Naive thymus-derived CD4-positive, alpha-beta T cell (primary cell): ENCODE measurements around the gene NR6A1. TPM values are rescaled to one million over a fixed set of nuclear protein-coding genes. Genes with fewer than 3 reads are reported as not detected.

Source experiments
- ATAC-seq: fragments of 150-1000 bp; cut with Tn5 transposase; 2 replicates; pipeline ENCODE4 v1.10.0; 2021; ENCODE audit warnings: mild to moderate bottlenecking, moderate library complexity
- CTCF ChIA-PET: fragments of 350-600 bp; sonication (Branson Sonifier 250); formaldehyde crosslinking; loops from one replicate; lab custom pipeline; 2021; ENCODE audit warnings: antibody characterized with exemption; lab: Charles Lee
- POLR2A ChIA-PET: fragments of 350-600 bp; sonication (Branson Sonifier 250); formaldehyde crosslinking; loops from one replicate; lab custom pipeline; 2021; ENCODE audit warnings: antibody characterized with exemption, inconsistent platforms; lab: Charles Lee
- DNase-seq, 9 donors: peaks; one replicate each; pipeline versions ENCODE4 v3.0.0 to v3.0.0-alpha.2; 2020 to 2022; ENCODE audit warnings: mixed read lengths in 1 of 9
- H3K27ac ChIP-seq: one replicate; pipeline ENCODE4 v1.7.0; 2013; ENCODE audit warnings: mild to moderate bottlenecking, low read depth, low read length, moderate library complexity
- H3K27me3 ChIP-seq, 2 donors: one replicate each; pipeline ENCODE4 v1.7.0; 2013; ENCODE audit warnings: low read length in 2 of 2, mild to moderate bottlenecking in 2 of 2, moderate library complexity in 2 of 2; ENCODE audit not compliant: control insufficient read depth in 2 of 2, insufficient read depth in 2 of 2
- H3K36me3 ChIP-seq, 3 experiments: 1 replicate in 2 of 3; 2 replicates in 1 of 3; pipeline ENCODE4 v1.7.0; 2013; ENCODE audit warnings: low read length in 3 of 3, mild to moderate bottlenecking in 3 of 3, moderate library complexity in 1 of 3; ENCODE audit not compliant: insufficient read depth in 3 of 3, control insufficient read depth in 2 of 3
- H3K4me1 ChIP-seq, 2 donors: one replicate each; pipeline ENCODE4 v1.7.0; 2013; ENCODE audit warnings: low read length in 2 of 2, mild to moderate bottlenecking in 2 of 2, moderate library complexity in 1 of 2; ENCODE audit not compliant: control insufficient read depth in 2 of 2, insufficient read depth in 2 of 2
- H3K4me3 ChIP-seq: 2 replicates; pipeline ENCODE4 v1.7.0; 2013; ENCODE audit warnings: mild to moderate bottlenecking, low read length
- H3K9me3 ChIP-seq, 3 experiments: 1 replicate in 2 of 3; 2 replicates in 1 of 3; pipeline ENCODE4 v1.7.0; 2013; ENCODE audit warnings: low read length in 3 of 3; ENCODE audit not compliant: control insufficient read depth in 2 of 3
- H3K27ac Mint-ChIP-seq, 9 donors: one replicate each; pipeline ENCODE4 v1.8.0; 2020 to 2022; ENCODE audit warnings: mixed read lengths in 9 of 9, mild to moderate bottlenecking in 8 of 9, moderate library complexity in 5 of 9, inconsistent platforms in 2 of 9
- H3K27me3 Mint-ChIP-seq, 5 donors: one replicate each; pipeline ENCODE4 v1.8.0; 2021 to 2022; ENCODE audit warnings: mixed read lengths in 5 of 5, mild to moderate bottlenecking in 1 of 5
- H3K36me3 Mint-ChIP-seq, 5 donors: one replicate each; pipeline ENCODE4 v1.8.0; 2020 to 2022; ENCODE audit warnings: mixed read lengths in 5 of 5, mild to moderate bottlenecking in 3 of 5, inconsistent platforms in 1 of 5
- H3K4me1 Mint-ChIP-seq, 7 donors: one replicate each; pipeline ENCODE4 v1.8.0; 2020 to 2022; ENCODE audit warnings: mixed read lengths in 7 of 7, mild to moderate bottlenecking in 3 of 7, inconsistent platforms in 1 of 7
- H3K4me3 Mint-ChIP-seq, 10 donors: one replicate each; pipeline ENCODE4 v1.8.0; 2020 to 2022; ENCODE audit warnings: mild to moderate bottlenecking in 10 of 10, mixed read lengths in 10 of 10, moderate library complexity in 6 of 10, inconsistent platforms in 2 of 10
- H3K9me3 Mint-ChIP-seq, 11 donors: one replicate each; pipeline ENCODE4 v1.8.0; 2020 to 2022; ENCODE audit warnings: mixed read lengths in 11 of 11, mild to moderate bottlenecking in 4 of 11, inconsistent platforms in 1 of 11, moderate library complexity in 1 of 11
- intact Hi-C, 2 donors: fragments of 100-400 bp; cut with micrococcal nuclease; formaldehyde crosslinking; loops; one replicate each; pipeline ENCODE4 v1.15.1; 2023
- polyA plus RNA-seq, 2 donors: library from polyadenylated mRNA; unstranded; fragments of 300-500 nt; fragmentation: Illumina TruSeq; gene quantifications; one replicate each; pipeline ENCODE4 v1.2.3, GENCODE V29; 2021
- total RNA-seq, 6 experiments: library from RNA in 5 of 6; stranded (reverse) in 5 of 6; gene quantifications; 1 replicate in 5 of 6; 2 replicates in 1 of 6; pipeline ENCODE4 v1.2.3 and lab custom pipeline; 2021 to 2026

Gene NR6A1
- total and polyA plus RNA-seq, 7 experiments from 2014 or later = 0.21 to 0.78 (median 0.51) TPM; not detected in 4

DNA sequence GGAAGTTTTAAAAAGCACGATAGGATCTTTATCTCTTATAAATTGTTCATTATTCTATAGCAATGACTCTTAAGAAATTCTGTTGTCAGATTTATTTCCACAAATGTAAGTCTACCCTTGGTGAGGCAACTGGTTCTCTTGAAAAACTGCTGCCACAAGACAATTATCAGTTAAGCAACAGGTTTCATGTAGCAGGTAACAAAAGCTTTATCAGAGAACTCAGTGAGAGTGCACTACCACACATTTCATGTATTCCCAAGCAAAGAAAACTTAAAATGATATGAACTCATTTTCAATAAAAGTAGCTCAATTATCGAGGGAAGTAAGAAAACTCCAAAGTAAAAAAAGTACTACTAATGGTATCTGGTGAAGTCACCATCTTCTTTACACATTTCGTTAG is 9.4 kb downstream of the NR6A1 start:
- H3K9me3 ChIP-seq = no peaks in the 10 kb centered on the region
- H3K27ac ChIP-seq = no peak overlapping the region
- ATAC-seq = no peak
- no peak for DNase-seq
- H3K4me1 Mint-ChIP-seq = no peaks in the 10 kb centered on the region
- H3K27me3 ChIP-seq = peaks cover 4 to 6% of the 10 kb centered on the region in 2 donors
- H3K4me3 ChIP-seq = no peak overlapping the region
- H3K9me3 Mint-ChIP-seq = no peaks in the 10 kb centered on the region
- ChIA-PET CTCF (interaction anchor here (1.4 kb wide), 1 partner anchor 9 kb away, joined by 3 read pairs; the partner anchor contains the start of gene NR6A1), POLR2A (no interaction called here)
- no peaks in the 10 kb centered on the region for H3K36me3 ChIP-seq
- no peaks in the 10 kb centered on the region for H3K4me1 ChIP-seq
- peaks cover 67 to 91% (median 76%) of the 10 kb centered on the region in 5 donors for H3K27me3 Mint-ChIP-seq
- H3K36me3 Mint-ChIP-seq = no peaks in the 10 kb centered on the region
- H3K4me3 Mint-ChIP-seq = no peak overlapping the region
- intact Hi-C loops = loop anchor here in 1 of 2 donors (10.0 kb wide), 1 partner anchor 983 kb away; the partner anchor contains the start of gene PBX3
- no peak overlapping the region for H3K27ac Mint-ChIP-seq

DNA sequence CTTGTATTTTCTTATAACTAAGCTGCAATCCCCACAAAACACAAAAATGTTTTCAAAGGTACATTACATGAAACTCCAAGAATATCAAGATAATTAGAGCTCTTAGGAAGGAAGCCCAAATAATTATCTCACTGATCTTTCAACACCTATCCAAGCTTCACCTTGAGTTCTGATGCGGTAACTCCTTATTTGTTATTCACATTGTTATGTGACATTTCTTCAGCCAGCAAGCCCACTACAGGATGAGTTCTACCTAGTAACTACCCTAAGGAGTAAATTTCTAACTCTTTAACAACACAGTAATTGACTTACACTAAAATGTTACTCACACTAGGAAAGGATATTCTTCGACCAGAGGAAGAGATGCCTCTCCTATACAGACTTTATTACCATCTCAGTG is 9.9 kb downstream of the NR6A1 start:
- no peaks in the 10 kb centered on the region for H3K9me3 ChIP-seq
- H3K36me3 ChIP-seq = no peaks in the 10 kb centered on the region
- DNase-seq = no peak
- Mint-ChIP-seq H3K27ac (no peak overlapping the region), H3K27me3 (peaks cover 67 to 91% (median 76%) of the 10 kb centered on the region in 5 donors), H3K4me1 (no peaks in the 10 kb centered on the region), H3K36me3 (no peaks in the 10 kb centered on the region), H3K9me3 (no peaks in the 10 kb centered on the region), H3K4me3 (no peak overlapping the region)
- no peaks in the 10 kb centered on the region for H3K4me1 ChIP-seq
- H3K27me3 ChIP-seq = peaks cover 3 to 4% of the 10 kb centered on the region in 2 donors
- intact Hi-C loops = loop anchor here in 1 of 2 donors (10.0 kb wide), 1 partner anchor 984 kb away; the partner anchor contains the start of gene PBX3
- ChIA-PET CTCF (interaction anchor here (1.4 kb wide), 1 partner anchor 10 kb away, joined by 3 read pairs; the partner anchor contains the start of gene NR6A1), POLR2A (no interaction called here)
- ATAC-seq = no peak
- H3K4me3 ChIP-seq = no peak overlapping the region
- no peak overlapping the region for H3K27ac ChIP-seq

DNA sequence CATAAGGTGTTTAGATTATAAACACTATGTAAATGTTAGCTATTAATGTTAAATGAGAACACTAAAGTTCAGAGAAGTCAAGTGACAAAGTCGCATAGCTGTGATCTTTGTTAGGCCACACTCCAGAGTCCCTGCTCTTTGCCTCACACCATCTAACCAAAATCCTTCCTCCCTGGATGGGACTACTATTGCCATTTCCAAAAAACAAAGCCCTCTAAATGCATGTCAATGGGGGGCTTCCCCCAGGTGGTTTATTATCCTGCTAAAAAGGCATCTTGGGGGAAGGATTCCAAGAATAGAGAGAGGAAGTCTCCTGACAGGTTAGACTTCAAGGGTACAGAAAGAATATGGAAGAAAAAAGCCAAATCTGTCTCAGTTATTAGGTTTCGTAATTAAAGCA is 10.4 kb downstream of the NR6A1 start:
- POLR2A ChIA-PET = no interaction called here
- Histone ChIP-seq H3K27me3 (peaks cover 3 to 7% of the 10 kb centered on the region in 2 donors), H3K27ac (no peak overlapping the region), H3K9me3 (no peaks in the 10 kb centered on the region), H3K4me1 (no peaks in the 10 kb centered on the region), H3K4me3 (no peak overlapping the region), H3K36me3 (no peaks in the 10 kb centered on the region)
- DNase-seq (no peak), ATAC-seq (no peak)
- no peaks in the 10 kb centered on the region for H3K9me3 Mint-ChIP-seq
- CTCF ChIA-PET = interaction anchor here (1.4 kb wide), 1 partner anchor 10 kb away, joined by 3 read pairs; the partner anchor contains the start of gene NR6A1
- H3K36me3 Mint-ChIP-seq = no peaks in the 10 kb centered on the region
- no peaks in the 10 kb centered on the region for H3K4me1 Mint-ChIP-seq
- no peak overlapping the region for H3K27ac Mint-ChIP-seq
- intact Hi-C loops = loop anchor here in 1 of 2 donors (10.0 kb wide), 1 partner anchor 984 kb away; the partner anchor contains the start of gene PBX3
- peaks cover 68 to 91% (median 77%) of the 10 kb centered on the region in 5 donors for H3K27me3 Mint-ChIP-seq
- no peak overlapping the region for H3K4me3 Mint-ChIP-seq

DNA sequence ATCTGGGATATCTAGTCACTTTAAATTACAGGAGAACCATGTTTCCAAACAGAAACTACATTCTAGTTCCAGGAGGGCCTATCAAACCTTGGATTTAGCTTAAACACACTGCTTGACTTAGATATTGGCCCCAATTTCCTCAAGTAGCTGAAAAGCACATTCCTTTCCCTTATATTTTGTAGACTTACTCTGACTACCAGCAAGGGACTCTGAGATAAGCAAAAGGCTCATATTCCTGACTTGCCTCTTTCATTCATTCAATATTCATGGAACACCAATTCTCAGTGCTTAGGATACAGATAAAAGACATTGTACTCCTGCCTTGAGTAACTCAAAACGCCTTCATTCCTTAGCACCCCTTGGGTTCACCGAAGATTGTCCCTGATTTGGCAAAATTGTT is 11.8 kb downstream of the NR6A1 start:
- ChIA-PET CTCF (no interaction called here), POLR2A (no interaction called here)
- DNase-seq (no peak), ATAC-seq (no peak)
- no peak overlapping the region for H3K4me3 ChIP-seq
- Mint-ChIP-seq H3K4me1 (no peaks in the 10 kb centered on the region), H3K27me3 (peaks cover 80 to 92% (median 85%) of the 10 kb centered on the region in 5 donors), H3K9me3 (no peaks in the 10 kb centered on the region), H3K27ac (no peak overlapping the region), H3K4me3 (no peak overlapping the region), H3K36me3 (no peaks in the 10 kb centered on the region)
- no peaks in the 10 kb centered on the region for H3K4me1 ChIP-seq
- H3K27me3 ChIP-seq = peaks cover 3 to 8% of the 10 kb centered on the region in 2 donors
- no peaks in the 10 kb centered on the region for H3K36me3 ChIP-seq
- H3K27ac ChIP-seq = no peak overlapping the region
- H3K9me3 ChIP-seq = no peaks in the 10 kb centered on the region
- intact Hi-C loops = no loop called here

DNA sequence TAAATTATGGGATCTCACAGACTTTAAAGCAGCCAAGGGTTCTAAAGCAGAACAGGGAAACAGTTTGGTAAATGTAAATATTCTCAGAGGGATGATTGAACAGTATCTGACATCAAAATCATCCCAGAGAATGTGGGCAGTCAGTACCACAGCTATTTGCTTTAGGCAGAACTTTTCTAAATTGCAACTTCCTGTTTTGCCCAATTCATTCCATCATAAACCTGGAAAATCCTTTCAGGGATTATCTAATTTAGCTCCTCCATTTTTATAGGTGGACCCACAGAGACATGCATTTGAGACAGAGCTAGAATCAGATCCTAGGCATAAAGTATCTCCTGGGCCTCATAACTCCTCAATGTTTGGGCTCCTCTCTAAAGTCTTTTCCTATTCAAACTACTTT is 12.4 kb downstream of the NR6A1 start:
- H3K27ac ChIP-seq = no peak overlapping the region

DNA sequence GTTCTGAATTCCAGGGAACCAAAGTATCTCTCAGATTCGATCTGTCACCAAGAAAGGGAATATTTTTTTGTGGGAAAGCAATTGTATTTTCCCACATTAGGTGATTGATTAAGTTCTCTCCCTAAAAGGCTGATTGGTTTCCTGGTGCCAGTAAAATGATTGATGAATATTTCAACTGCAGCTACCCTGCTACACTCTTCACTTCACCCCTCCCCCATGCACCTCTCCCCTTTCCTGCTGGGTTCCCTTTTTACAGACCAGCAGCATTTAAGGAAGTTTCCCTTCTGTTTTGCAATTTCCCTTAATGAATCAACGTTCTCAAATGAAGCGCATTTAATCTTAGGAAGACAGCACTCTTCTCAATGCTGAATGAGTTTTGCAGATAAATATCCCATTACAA is 13.1 kb downstream of the NR6A1 start:
- Mint-ChIP-seq H3K27me3 (peaks cover 73 to 85% (median 80%) of the 10 kb centered on the region in 5 donors), H3K36me3 (no peaks in the 10 kb centered on the region), H3K9me3 (no peaks in the 10 kb centered on the region), H3K4me1 (no peaks in the 10 kb centered on the region), H3K27ac (no peak overlapping the region), H3K4me3 (no peak overlapping the region)
- ChIA-PET POLR2A (interaction anchor here (0.7 kb wide), 1 partner anchor 225 kb away, joined by 3 read pairs; no protein-coding TSS in a partner anchor), CTCF (no interaction called here)
- H3K9me3 ChIP-seq = no peaks in the 10 kb centered on the region
- peaks cover 3 to 8% of the 10 kb centered on the region in 2 donors for H3K27me3 ChIP-seq
- H3K4me3 ChIP-seq = no peak overlapping the region
- ATAC-seq (peak; percentile 79), DNase-seq (no peak)
- no peak overlapping the region for H3K27ac ChIP-seq
- intact Hi-C loops = no loop called here
- no peaks in the 10 kb centered on the region for H3K4me1 ChIP-seq
- no peaks in the 10 kb centered on the region for H3K36me3 ChIP-seq

More for the DNA sequence above, 12.4 kb downstream of the NR6A1 start:
- no peak for ATAC-seq
- Mint-ChIP-seq H3K9me3 (no peaks in the 10 kb centered on the region), H3K27ac (no peak overlapping the region), H3K27me3 (peaks cover 78 to 89% (median 86%) of the 10 kb centered on the region in 5 donors), H3K4me3 (no peak overlapping the region), H3K4me1 (no peaks in the 10 kb centered on the region), H3K36me3 (no peaks in the 10 kb centered on the region)
- intact Hi-C loops = no loop called here
- H3K9me3 ChIP-seq = no peaks in the 10 kb centered on the region
- no peaks in the 10 kb centered on the region for H3K36me3 ChIP-seq
- peaks cover 3 to 8% of the 10 kb centered on the region in 2 donors for H3K27me3 ChIP-seq
- no peaks in the 10 kb centered on the region for H3K4me1 ChIP-seq
- POLR2A ChIA-PET = no interaction called here
- CTCF ChIA-PET = no interaction called here
- DNase-seq = no peak
- H3K4me3 ChIP-seq = no peak overlapping the region

DNA sequence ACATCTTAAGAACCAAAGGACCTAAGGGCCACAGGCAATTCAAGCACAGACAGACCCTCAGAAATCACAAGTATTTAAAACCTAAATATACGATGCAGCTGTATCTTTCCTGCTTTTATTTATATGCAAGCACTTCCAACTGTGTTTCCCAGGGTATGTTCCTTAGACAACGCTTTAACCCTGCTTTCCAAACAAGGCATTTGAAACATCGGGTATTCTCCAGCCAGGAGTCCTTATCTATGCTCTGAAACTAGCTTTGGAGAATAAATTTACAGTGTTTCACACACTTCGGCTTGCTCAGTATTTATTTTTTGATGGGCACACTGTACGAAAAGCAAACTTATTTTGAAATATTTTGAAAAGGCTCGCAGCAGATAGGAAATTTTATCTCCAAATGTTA is 13.5 kb downstream of the NR6A1 start:
- H3K9me3 Mint-ChIP-seq = no peaks in the 10 kb centered on the region
- no peaks in the 10 kb centered on the region for H3K9me3 ChIP-seq
- no peak overlapping the region for H3K27ac Mint-ChIP-seq
- DNase-seq (no peak), ATAC-seq (no peak)
- CTCF ChIA-PET = interaction anchor here (0.6 kb wide), 1 partner anchor 1515 kb away, joined by 3 read pairs; no protein-coding TSS in a partner anchor
- H3K27me3 ChIP-seq = peaks cover 3 to 8% of the 10 kb centered on the region in 2 donors
- H3K27ac ChIP-seq = no peak overlapping the region
- no peaks in the 10 kb centered on the region for H3K36me3 Mint-ChIP-seq
- no peaks in the 10 kb centered on the region for H3K36me3 ChIP-seq
- no peak overlapping the region for H3K4me3 Mint-ChIP-seq
- POLR2A ChIA-PET = interaction anchor here (0.7 kb wide), 1 partner anchor 225 kb away, joined by 3 read pairs; no protein-coding TSS in a partner anchor
- intact Hi-C loops = no loop called here
- no peak overlapping the region for H3K4me3 ChIP-seq
- no peaks in the 10 kb centered on the region for H3K4me1 Mint-ChIP-seq
- H3K27me3 Mint-ChIP-seq = peaks cover 71 to 84% (median 78%) of the 10 kb centered on the region in 5 donors
- H3K4me1 ChIP-seq = no peaks in the 10 kb centered on the region
